IMR-90 (cell line): ENCODE data around the gene LRRC47. TPM values are rescaled to one million over a fixed set of nuclear protein-coding genes. Genes with fewer than 3 reads are reported as not detected.

Experiments used
- ATAC-seq: fragments of 200-7000 bp; cut with Tn5 transposase; 2 replicates; pipeline ENCODE4 v1.9.1; 2020; ENCODE audit warnings: low read depth, mild to moderate bottlenecking, moderate library complexity
- BruUV-seq: library from RNA; stranded (reverse); fragments of 400-500 nt; replicated peaks from 2 replicates; lab custom pipeline; 2021; lab: Mats Ljungman, UMichigan
- CTCF ChIA-PET: fragments of 300-600 bp; formaldehyde crosslinking; extraction: SDS; loops from one replicate; lab custom pipeline; 2021; ENCODE audit warnings: antibody characterized with exemption; lab: Yijun Ruan, JAX
- POLR2A ChIA-PET: fragments of 300-600 bp; sonication (Branson Sonifier 250); formaldehyde crosslinking; loops from one replicate; lab custom pipeline; 2022; ENCODE audit warnings: antibody characterized with exemption; ENCODE audit not compliant: unreplicated experiment; lab: Charles Lee
- DNase-seq: peaks from one replicate; pipeline ENCODE4 v3.0.0; 2013
- H2AFZ ChIP-seq: replicated peaks from 2 replicates; pipeline ENCODE3; 2013; ENCODE audit warnings: low read length, mild to moderate bottlenecking; ENCODE audit not compliant: poor library complexity
- H2AK5ac ChIP-seq: 2 replicates; pipeline ENCODE4 v1.6.1; 2013; ENCODE audit warnings: low read depth, low read length, inconsistent platforms
- H2AK9ac ChIP-seq: replicated peaks from 2 replicates; pipeline ENCODE3; 2013; ENCODE audit warnings: mild to moderate bottlenecking, low read depth, low read length, moderate library complexity; ENCODE audit not compliant: poor library complexity
- H2BK120ac ChIP-seq: 2 replicates; pipeline ENCODE4 v1.6.1; 2013; ENCODE audit warnings: low read depth, low read length, inconsistent platforms
- H2BK15ac ChIP-seq: 3 replicates; pipeline ENCODE4 v1.6.1; 2013; ENCODE audit warnings: low read depth, low read length, inconsistent platforms
- H2BK20ac ChIP-seq: 2 replicates; pipeline ENCODE4 v1.6.1; 2013; ENCODE audit warnings: low read depth, mild to moderate bottlenecking, inconsistent platforms, low read length, moderate library complexity
- H2BK5ac ChIP-seq: 2 replicates; pipeline ENCODE4 v1.6.1; 2013; ENCODE audit warnings: mild to moderate bottlenecking, low read depth, low read length, inconsistent platforms; ENCODE audit not compliant: poor library complexity, severe bottlenecking
- H3K14ac ChIP-seq: replicated peaks from 2 replicates; pipeline ENCODE4 v1.6.1; 2013; ENCODE audit warnings: low read depth, low read length, inconsistent platforms
- H3K18ac ChIP-seq: 2 replicates; pipeline ENCODE4 v1.6.1; 2013; ENCODE audit warnings: low read depth, low read length, control low read depth
- H3K23ac ChIP-seq: 2 replicates; pipeline ENCODE4 v1.6.1; 2013; ENCODE audit warnings: low read depth, low read length, inconsistent platforms
- H3K27ac ChIP-seq: 2 replicates; pipeline ENCODE4 v1.5.1; 2013; ENCODE audit warnings: mild to moderate bottlenecking, control low read depth, low read length; ENCODE audit not compliant: insufficient read depth
- H3K27me3 ChIP-seq: 2 replicates; pipeline ENCODE4 v1.6.1; 2013; ENCODE audit warnings: low read length; ENCODE audit not compliant: control insufficient read depth, insufficient read depth
- H3K36me3 ChIP-seq: 2 replicates; pipeline ENCODE4 v1.6.1; 2013; ENCODE audit warnings: low read length, mixed read lengths; ENCODE audit not compliant: control insufficient read depth, insufficient read depth
- H3K4ac ChIP-seq: 2 replicates; pipeline ENCODE4 v1.6.1; 2013; ENCODE audit warnings: low read depth, low read length, inconsistent platforms
- H3K4me1 ChIP-seq: 2 replicates; pipeline ENCODE4 v1.6.1; 2013; ENCODE audit warnings: low read length, mixed read lengths; ENCODE audit not compliant: control insufficient read depth, insufficient read depth
- H3K4me2 ChIP-seq: 2 replicates; pipeline ENCODE4 v1.6.1; 2013; ENCODE audit warnings: low read depth, mild to moderate bottlenecking, control low read depth, low read length, moderate library complexity
- H3K4me3 ChIP-seq: 2 replicates; pipeline ENCODE4 v1.5.1; 2013; ENCODE audit warnings: low read depth, mild to moderate bottlenecking, control low read depth, low read length, moderate library complexity; ENCODE audit not compliant: insufficient read depth
- H3K56ac ChIP-seq: 2 replicates; pipeline ENCODE4 v1.6.1; 2013; ENCODE audit warnings: low read length, inconsistent platforms; ENCODE audit not compliant: insufficient read depth; ENCODE audit errors: extremely low read depth
- H3K79me1 ChIP-seq, 2 experiments: 2 replicates each; pipeline ENCODE4 v1.6.1; 2013; ENCODE audit warnings: low read length in 2 of 2, inconsistent platforms in 1 of 2, low read depth in 1 of 2
- H3K9ac ChIP-seq: 2 replicates; pipeline ENCODE4 v1.6.1; 2013; ENCODE audit warnings: low read depth, low read length, control low read depth
- H3K9me1 ChIP-seq: 2 replicates; pipeline ENCODE4 v1.6.1; 2013; ENCODE audit warnings: low read length, inconsistent platforms; ENCODE audit not compliant: insufficient read depth
- H3K9me3 ChIP-seq: 2 replicates; pipeline ENCODE4 v1.6.1; 2013; ENCODE audit warnings: low read length; ENCODE audit not compliant: control insufficient read depth, insufficient read depth
- H4K20me1 ChIP-seq: 2 replicates; pipeline ENCODE4 v1.6.1; 2013; ENCODE audit warnings: low read length, inconsistent platforms; ENCODE audit not compliant: insufficient read depth
- H4K5ac ChIP-seq: 2 replicates; pipeline ENCODE4 v1.6.1; 2013; ENCODE audit warnings: mild to moderate bottlenecking, low read depth, low read length, control low read depth
- H4K8ac ChIP-seq, 2 experiments: 2 replicates each; pipeline ENCODE4 v1.6.1; 2013; ENCODE audit warnings: low read depth in 2 of 2, low read length in 2 of 2, control low read depth in 1 of 2, inconsistent platforms in 1 of 2
- H4K91ac ChIP-seq: 2 replicates; pipeline ENCODE4 v1.6.1; 2013; ENCODE audit warnings: low read depth, low read length, inconsistent platforms; ENCODE audit not compliant: insufficient read depth
- CHD1 ChIP-seq: IDR thresholded peaks from 2 replicates; pipeline ENCODE4 v1.6.1; 2012; ENCODE audit warnings: low read depth, low read length, improper control_type of control experiment
- NFE2L2 ChIP-seq: fragments of 150-350 bp; IDR thresholded peaks from 2 replicates; pipeline ENCODE4 v1.6.1; 2016; ENCODE audit warnings: low read depth, mild to moderate bottlenecking, low read length
- RFX5 ChIP-seq: IDR thresholded peaks from 2 replicates; pipeline ENCODE4 v1.8.0; 2012; ENCODE audit warnings: low read depth, mild to moderate bottlenecking, low read length, moderate library complexity
- SMC3 ChIP-seq: fragments of 150-350 bp; IDR thresholded peaks from 2 replicates; pipeline ENCODE4 v1.6.1; 2016; ENCODE audit warnings: low read depth, mild to moderate bottlenecking, antibody characterized with exemption, low read length, moderate library complexity
- WGBS, 2 experiments: methylation state at CpG; one replicate each; pipeline versions ENCODE4 v1.1.5 to v1.1.7; 2013; ENCODE audit warnings: missing lambda C conversion rate in 2 of 2; ENCODE audit not compliant: insufficient read length in 1 of 2; ENCODE audit errors: extremely low coverage in 2 of 2; 5-methylcytosine and 5-hydroxymethylcytosine counted together
- dilution Hi-C: fragments of 300-500 bp; cut with HindIII; formaldehyde crosslinking; loops from one replicate; pipeline ENCODE4 v1.14.3; 2018; ENCODE audit warnings: low sequenced_read_pairs; ENCODE audit not compliant: unreplicated experiment
- in situ Hi-C: fragments of 300-500 bp; cut with MboI; formaldehyde crosslinking; loops from 3 replicates; pipeline ENCODE4 v1.14.3; 2019; ENCODE audit warnings: low sequenced_read_pairs, inconsistent platforms, mixed read lengths
- intact Hi-C: fragments of 100-400 bp; cut with micrococcal nuclease; formaldehyde crosslinking; loops from 2 replicates; pipeline ENCODE4 v1.10.0; 2022
- polyA plus RNA-seq, 3 experiments: library from polyadenylated mRNA; depleted of rRNA; stranded (reverse); fragments of >200 nt; gene quantifications; 2 replicates each; pipeline ENCODE4 v1.2.3, GENCODE V29; 2012; ENCODE audit warnings: low replicate concordance in 1 of 3
- total RNA-seq: library from RNA; depleted of rRNA; stranded (reverse); fragments of >200 nt; gene quantifications from 2 replicates; pipeline ENCODE4 v1.2.3, GENCODE V29; 2012

The LRRC47 gene
- total and polyA plus RNA-seq, 2 of the 4 experiments (the other 2 are of a cell fraction) = 15.2 to 19.7 TPM

- dilution Hi-C loops = no loop called here
- in situ Hi-C loops = no loop called here
Observed at GRCh38 chr1:3785045-3785444, 11.3 kb downstream of the LRRC47 start.

More at GRCh38 chr1:3785045-3785444, 11.3 kb downstream of the LRRC47 start:
- Histone ChIP-seq H3K9me1 (no peaks in the 10 kb centered on the region), H3K4me1 (no peaks in the 10 kb centered on the region), H2BK15ac (no peak overlapping the region), H3K23ac (no peak overlapping the region), H2BK20ac (no peak overlapping the region), H4K91ac (no peak overlapping the region), H3K4me2 (no peak overlapping the region), H2AK5ac (no peak overlapping the region), H3K4me3 (no peak overlapping the region), H2BK5ac (no peak overlapping the region), H3K9ac (no peak overlapping the region), H4K5ac (no peak overlapping the region), H3K27ac (no peak overlapping the region), H3K79me1 (peaks cover 11 to 24% of the 10 kb centered on the region in 2 experiments), H3K56ac (no peak overlapping the region), H3K14ac (no peak overlapping the region), H2BK120ac (no peak overlapping the region), H3K36me3 (peaks cover 61% of the 10 kb centered on the region), H3K4ac (no peak overlapping the region), H3K9me3 (no peaks in the 10 kb centered on the region), H3K18ac (no peak overlapping the region), H2AFZ (no peak overlapping the region), H4K8ac (no peak overlapping the region), H3K27me3 (no peaks in the 10 kb centered on the region), H4K20me1 (peaks cover 27% of the 10 kb centered on the region), H2AK9ac (no peak overlapping the region)
- ChIA-PET CTCF (no interaction called here), POLR2A (no interaction called here)
- TF ChIP-seq SMC3 = no peak
- TF ChIP-seq NFE2L2 = no peak
- TF ChIP-seq RFX5 = no peak
- TF ChIP-seq CHD1 = no peak
- intact Hi-C loops = no loop called here
- no TSS peak for BruUV-seq
- DNase-seq (no peak), ATAC-seq (no peak)
- 94% methylated on average over 9 of the region's 13 CpGs; no CpG with 5 or more reads in 1 of the 2 experiments for WGBS, 2 experiments
